ENCODE measurements around the gene LIMCH1. TPM values are rescaled to one million over a fixed set of nuclear protein-coding genes. Genes with fewer than 3 reads are reported as not detected.

The LIMCH1 gene
- total RNA-seq, 1 experiment from 2014 or later = 48.4 TPM

- Mint-ChIP-seq H3K36me3 (ENCODE audit: insufficient read depth, unreplicated experiment) (no peaks in the 10 kb centered on the region), H3K9me3 (ENCODE audit: unreplicated experiment) (no peaks in the 10 kb centered on the region), H3K4me1 (ENCODE audit: insufficient read depth, unreplicated experiment) (peaks cover 45% of the 10 kb centered on the region), H3K27me3 (ENCODE audit: insufficient read depth, unreplicated experiment) (no peaks in the 10 kb centered on the region), H3K4me3 (ENCODE audit: unreplicated experiment) (peak overlapping the region; percentile 48), H3K27ac (ENCODE audit: low read depth, unreplicated experiment) (peak overlapping the region; percentile 96)
- TF ChIP-seq, protein P1, sequence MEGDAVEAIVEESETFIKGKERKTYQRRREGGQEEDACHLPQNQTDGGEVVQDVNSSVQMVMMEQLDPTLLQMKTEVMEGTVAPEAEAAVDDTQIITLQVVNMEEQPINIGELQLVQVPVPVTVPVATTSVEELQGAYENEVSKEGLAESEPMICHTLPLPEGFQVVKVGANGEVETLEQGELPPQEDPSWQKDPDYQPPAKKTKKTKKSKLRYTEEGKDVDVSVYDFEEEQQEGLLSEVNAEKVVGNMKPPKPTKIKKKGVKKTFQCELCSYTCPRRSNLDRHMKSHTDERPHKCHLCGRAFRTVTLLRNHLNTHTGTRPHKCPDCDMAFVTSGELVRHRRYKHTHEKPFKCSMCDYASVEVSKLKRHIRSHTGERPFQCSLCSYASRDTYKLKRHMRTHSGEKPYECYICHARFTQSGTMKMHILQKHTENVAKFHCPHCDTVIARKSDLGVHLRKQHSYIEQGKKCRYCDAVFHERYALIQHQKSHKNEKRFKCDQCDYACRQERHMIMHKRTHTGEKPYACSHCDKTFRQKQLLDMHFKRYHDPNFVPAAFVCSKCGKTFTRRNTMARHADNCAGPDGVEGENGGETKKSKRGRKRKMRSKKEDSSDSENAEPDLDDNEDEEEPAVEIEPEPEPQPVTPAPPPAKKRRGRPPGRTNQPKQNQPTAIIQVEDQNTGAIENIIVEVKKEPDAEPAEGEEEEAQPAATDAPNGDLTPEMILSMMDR (IDR thresholded peaks at IDR 0.05; ENCODE audit: unreplicated experiment) = no peak
- BruUV-seq (replicated peaks) = TSS peak; percentile 90
- intact Hi-C loops (cut with micrococcal nuclease) = loop anchor here (1.0 to 2.0 kb wide), 3 partner anchors 86 to 295 kb away; no protein-coding TSS in a partner anchor
- ChIA-PET POLR2A (interaction anchor here (0.6 to 1.7 kb wide), 10 partner anchors 12 to 371 kb away, joined by 3 to 6 read pairs (median 4); partner anchors contain the start of gene TMEM33), CTCF (interaction anchor here (0.6 to 2.3 kb wide), 6 partner anchors 23 to 295 kb away, joined by 3 to 7 read pairs (median 4); no protein-coding TSS in a partner anchor)
- peak; percentile 43 for DNase-seq (ENCODE audit: unreplicated experiment)
Observed at GRCh38 chr4:41575665-41576064, 37.7 kb downstream of the LIMCH1 start.

- TF ChIP-seq, protein P1 (IDR thresholded peaks at IDR 0.05; ENCODE audit: unreplicated experiment) = no peak
- no peak for DNase-seq (ENCODE audit: unreplicated experiment)
- intact Hi-C loops (cut with micrococcal nuclease) = no loop called here
- ChIA-PET CTCF (interaction anchor here (0.6 to 0.7 kb wide), 4 partner anchors 10 to 83 kb away, joined by 3 to 5 read pairs (median 3); no protein-coding TSS in a partner anchor), POLR2A (interaction anchor here (0.5 to 1.0 kb wide), 4 partner anchors 8 to 58 kb away, joined by 3 read pairs; no protein-coding TSS in a partner anchor)
- Mint-ChIP-seq H3K27me3 (ENCODE audit: insufficient read depth, unreplicated experiment) (no peaks in the 10 kb centered on the region), H3K4me1 (ENCODE audit: insufficient read depth, unreplicated experiment) (peaks cover 24% of the 10 kb centered on the region), H3K27ac (ENCODE audit: low read depth, unreplicated experiment) (no peak overlapping the region), H3K9me3 (ENCODE audit: unreplicated experiment) (peaks cover 7% of the 10 kb centered on the region), H3K4me3 (ENCODE audit: unreplicated experiment) (no peak overlapping the region), H3K36me3 (ENCODE audit: insufficient read depth, unreplicated experiment) (no peaks in the 10 kb centered on the region)
- no TSS peak for BruUV-seq (replicated peaks)
Observed at GRCh38 chr4:41579043-41579442, 41.1 kb downstream of the LIMCH1 start.

DNA sequence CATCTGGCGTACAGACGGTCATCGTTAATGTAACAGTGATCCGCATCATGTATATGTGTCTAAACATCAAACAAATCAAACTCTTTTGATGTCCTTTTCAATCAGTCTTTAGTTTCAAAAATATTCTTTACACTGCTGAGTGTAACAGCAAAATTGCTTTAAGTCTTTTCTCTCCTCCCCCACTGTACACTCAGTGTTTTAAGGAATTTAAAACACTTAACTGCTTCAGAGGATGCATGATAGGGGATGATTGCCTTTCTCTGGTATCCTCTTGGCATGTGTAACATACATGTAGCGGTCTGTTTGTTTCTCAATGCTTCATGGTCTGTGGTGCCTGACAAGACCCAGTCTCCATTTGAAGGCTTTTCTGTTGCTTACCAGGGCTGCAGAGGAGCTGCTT, 41.6 kb downstream of the LIMCH1 start:
- DNase-seq (ENCODE audit: unreplicated experiment) = no peak
- ChIA-PET CTCF (interaction anchor here (0.7 kb wide), 1 partner anchor 82 kb away, joined by 3 read pairs; no protein-coding TSS in a partner anchor), POLR2A (interaction anchor here (0.9 to 1.0 kb wide), 2 partner anchors 13 to 57 kb away, joined by 3 read pairs; no protein-coding TSS in a partner anchor)
- Mint-ChIP-seq H3K4me3 (ENCODE audit: unreplicated experiment) (no peak overlapping the region), H3K27ac (ENCODE audit: low read depth, unreplicated experiment) (no peak overlapping the region), H3K9me3 (ENCODE audit: unreplicated experiment) (peaks cover 12% of the 10 kb centered on the region), H3K4me1 (ENCODE audit: insufficient read depth, unreplicated experiment) (peaks cover 23% of the 10 kb centered on the region), H3K27me3 (ENCODE audit: insufficient read depth, unreplicated experiment) (no peaks in the 10 kb centered on the region), H3K36me3 (ENCODE audit: insufficient read depth, unreplicated experiment) (no peaks in the 10 kb centered on the region)
- intact Hi-C loops (cut with micrococcal nuclease) = no loop called here
- TF ChIP-seq, protein P1 (IDR thresholded peaks at IDR 0.05; ENCODE audit: unreplicated experiment) = no peak
- BruUV-seq (replicated peaks) = no TSS peak

DNA sequence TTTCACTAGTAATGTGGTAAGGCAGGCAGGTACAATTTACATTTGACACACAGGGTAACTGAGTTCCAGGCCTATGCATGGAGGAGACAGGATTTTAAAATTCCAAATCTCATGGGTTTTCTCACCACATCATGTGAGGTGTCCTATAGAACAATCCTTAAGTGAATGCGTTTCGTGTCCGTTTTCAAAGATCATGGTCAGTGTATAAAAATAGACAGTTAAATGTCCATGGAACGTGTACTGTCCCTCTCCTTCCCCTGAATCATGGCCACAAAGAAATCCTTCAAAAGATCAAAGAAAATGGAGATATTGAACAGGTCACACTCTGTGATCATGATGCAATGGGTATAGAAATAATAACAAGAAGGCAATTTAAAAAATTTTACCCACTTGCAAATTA, 42.0 kb downstream of the LIMCH1 start:
- intact Hi-C loops (cut with micrococcal nuclease) = no loop called here
- TF ChIP-seq, protein P1 (IDR thresholded peaks at IDR 0.05; ENCODE audit: unreplicated experiment) = no peak
- Mint-ChIP-seq H3K4me1 (ENCODE audit: insufficient read depth, unreplicated experiment) (peaks cover 18% of the 10 kb centered on the region), H3K27ac (ENCODE audit: low read depth, unreplicated experiment) (peak overlapping the region; percentile 25), H3K4me3 (ENCODE audit: unreplicated experiment) (no peak overlapping the region), H3K36me3 (ENCODE audit: insufficient read depth, unreplicated experiment) (no peaks in the 10 kb centered on the region), H3K9me3 (ENCODE audit: unreplicated experiment) (peaks cover 16% of the 10 kb centered on the region), H3K27me3 (ENCODE audit: insufficient read depth, unreplicated experiment) (no peaks in the 10 kb centered on the region)
- POLR2A ChIA-PET = no interaction called here
- BruUV-seq (replicated peaks) = no TSS peak
- CTCF ChIA-PET = no interaction called here
- no peak for DNase-seq (ENCODE audit: unreplicated experiment)

Data from MCF 10A (cell line).